IPS-18a (cell line): ENCODE results near the gene LGI4.
"Not testable (repeated sequence)": the region's sequence is repeated elsewhere in the genome, so short reads cannot be mapped to it uniquely, and the experiment has no call there.

ENCODE experiments used
- H3K27ac ChIP-seq: one replicate; pipeline ENCODE4 v1.5.1; 2013; ENCODE audit warnings: low read length
- H3K27me3 ChIP-seq: one replicate; pipeline ENCODE4 v1.6.1; 2013; ENCODE audit warnings: mild to moderate bottlenecking, low read length; ENCODE audit not compliant: control insufficient read depth, insufficient read depth
- H3K36me3 ChIP-seq: one replicate; pipeline ENCODE4 v1.6.1; 2013; ENCODE audit warnings: low read depth, low read length; ENCODE audit not compliant: control insufficient read depth
- H3K4me1 ChIP-seq: one replicate; pipeline ENCODE4 v1.6.1; 2013; ENCODE audit warnings: low read depth, low read length; ENCODE audit not compliant: control insufficient read depth
- H3K4me3 ChIP-seq: one replicate; pipeline ENCODE4 v1.5.1; 2013; ENCODE audit warnings: low read length
- H3K9ac ChIP-seq: one replicate; pipeline ENCODE4 v1.6.1; 2013; ENCODE audit warnings: mild to moderate bottlenecking, low read length, moderate library complexity
- H3K9me3 ChIP-seq: one replicate; pipeline ENCODE4 v1.6.1; 2013; ENCODE audit warnings: low read depth, low read length; ENCODE audit not compliant: control insufficient read depth

LGI4 gene

GRCh38 chr19:35156673-35157014, 21.8 kb upstream of the LGI4 start:
- no peaks in the 10 kb centered on the region for H3K9me3 ChIP-seq
- peaks cover 13% of the 10 kb centered on the region for H3K27me3 ChIP-seq
- H3K27ac ChIP-seq = no peak overlapping the region
- H3K9ac ChIP-seq = no peak overlapping the region
- H3K4me1 ChIP-seq = peaks cover 21% of the 10 kb centered on the region
- H3K4me3 ChIP-seq = no peak overlapping the region
- H3K36me3 ChIP-seq = peaks cover 36% of the 10 kb centered on the region

GRCh38 chr19:35155981-35156672, 21.3 kb upstream of the LGI4 start:
- Histone ChIP-seq H3K27ac (no peak overlapping the region), H3K4me3 (peak overlapping the region; percentile 64), H3K4me1 (peaks cover 26% of the 10 kb centered on the region), H3K9ac (no peak overlapping the region), H3K27me3 (peaks cover 13% of the 10 kb centered on the region), H3K36me3 (peaks cover 31% of the 10 kb centered on the region), H3K9me3 (no peaks in the 10 kb centered on the region)

GRCh38 chr19:35155441-35155840, 20.6 kb upstream of the LGI4 start:
- peak overlapping the region; percentile 64 for H3K4me3 ChIP-seq

GRCh38 chr19:35154525-35155406, 19.9 kb upstream of the LGI4 start, which contains the start of gene FXYD5:
FXYD5 (plus strand) TSS chr19:35154735; CDS start chr19:35155551, 816 bp downstream.
- H3K36me3 ChIP-seq = peaks cover 25% of the 10 kb centered on the region
- no peaks in the 10 kb centered on the region for H3K9me3 ChIP-seq
- H3K9ac ChIP-seq = peak within 1 kb of the TSS; percentile 32
- H3K27ac ChIP-seq = no peak within 1 kb of the TSS
- H3K27me3 ChIP-seq = peaks cover 13% of the 10 kb centered on the region
- peak within 1 kb of the TSS; percentile 64 for H3K4me3 ChIP-seq
- peaks cover 32% of the 10 kb centered on the region for H3K4me1 ChIP-seq

More at GRCh38 chr19:35155441-35155840, 20.6 kb upstream of the LGI4 start:
- Histone ChIP-seq H3K36me3 (peaks cover 27% of the 10 kb centered on the region), H3K9me3 (no peaks in the 10 kb centered on the region), H3K27me3 (peaks cover 13% of the 10 kb centered on the region), H3K27ac (no peak overlapping the region), H3K4me1 (peaks cover 32% of the 10 kb centered on the region), H3K9ac (no peak overlapping the region)

GRCh38 chr19:35153701-35154524, 19.1 kb upstream of the LGI4 start:
- H3K4me3 ChIP-seq = peak overlapping the region; percentile 64
- no peaks in the 10 kb centered on the region for H3K9me3 ChIP-seq
- H3K36me3 ChIP-seq = peaks cover 17% of the 10 kb centered on the region
- H3K9ac ChIP-seq = peak overlapping the region; percentile 32
- H3K27ac ChIP-seq = no peak overlapping the region
- peaks cover 13% of the 10 kb centered on the region for H3K27me3 ChIP-seq
- H3K4me1 ChIP-seq = peaks cover 32% of the 10 kb centered on the region

- peak overlapping the region; percentile 64 for H3K4me3 ChIP-seq
- H3K9ac ChIP-seq = not testable (repeated sequence)
- peaks cover 13% of the 10 kb centered on the region for H3K27me3 ChIP-seq
These were observed 18.3 kb upstream of the LGI4 start for GRCh38 chr19:35153129-35153522.

GRCh38 chr19:35151273-35152065, 16.6 kb upstream of the LGI4 start:
- H3K27me3 ChIP-seq = peaks cover 13% of the 10 kb centered on the region
- no peak overlapping the region for H3K4me3 ChIP-seq
- H3K4me1 ChIP-seq = peaks cover 32% of the 10 kb centered on the region
- no peaks in the 10 kb centered on the region for H3K9me3 ChIP-seq
- H3K9ac ChIP-seq = no peak overlapping the region
- no peaks in the 10 kb centered on the region for H3K36me3 ChIP-seq
- no peak overlapping the region for H3K27ac ChIP-seq

More at GRCh38 chr19:35153129-35153522, 18.3 kb upstream of the LGI4 start:
- peaks cover 32% of the 10 kb centered on the region for H3K4me1 ChIP-seq
- H3K36me3 ChIP-seq = peaks cover 10% of the 10 kb centered on the region
- H3K9me3 ChIP-seq, H3K27ac ChIP-seq: not testable (repeated sequence)

GRCh38 chr19:35150445-35150844, 15.6 kb upstream of the LGI4 start:
- H3K27ac ChIP-seq = no peak overlapping the region
- no peaks in the 10 kb centered on the region for H3K9me3 ChIP-seq
- H3K36me3 ChIP-seq = no peaks in the 10 kb centered on the region
- peaks cover 13% of the 10 kb centered on the region for H3K27me3 ChIP-seq
- no peak overlapping the region for H3K4me3 ChIP-seq
- no peak overlapping the region for H3K9ac ChIP-seq
- peaks cover 24% of the 10 kb centered on the region for H3K4me1 ChIP-seq

GRCh38 chr19:35149463-35149862, 14.6 kb upstream of the LGI4 start:
- Histone ChIP-seq H3K4me1 (peaks cover 24% of the 10 kb centered on the region), H3K36me3 (no peaks in the 10 kb centered on the region), H3K9me3 (no peaks in the 10 kb centered on the region), H3K9ac (no peak overlapping the region), H3K27ac (no peak overlapping the region), H3K4me3 (no peak overlapping the region), H3K27me3 (peaks cover 13% of the 10 kb centered on the region)

- H3K9me3 ChIP-seq = no peaks in the 10 kb centered on the region
- no peak overlapping the region for H3K4me3 ChIP-seq
- no peaks in the 10 kb centered on the region for H3K36me3 ChIP-seq
- H3K27me3 ChIP-seq = peaks cover 17% of the 10 kb centered on the region
- no peak overlapping the region for H3K9ac ChIP-seq
- H3K27ac ChIP-seq = no peak overlapping the region
- H3K4me1 ChIP-seq = peaks cover 23% of the 10 kb centered on the region
These were observed 12.0 kb upstream of the LGI4 start for GRCh38 chr19:35146746-35147459.
